Natural killer cell (primary cell): ENCODE measurements around the gene ROBO1. TPM values are rescaled to one million over a fixed set of nuclear protein-coding genes. Genes with fewer than 3 reads are reported as not detected.

Experiments used
- ATAC-seq, 3 donors: fragments of 150-1000 bp in 2 of 3; fragments of 200-7000 bp in 1 of 3; cut with Tn5 transposase; 1 replicate in 1 of 3; 2 replicates in 2 of 3; pipeline ENCODE4 v1.10.0; 2021; ENCODE audit warnings: mild to moderate bottlenecking in 2 of 3, moderate library complexity in 2 of 3
- DNase-seq, 2 donors: peaks; one replicate each; pipeline versions ENCODE4 v3.0.0 to v3.0.0-alpha.2; 2013 to 2021; ENCODE audit warnings: mixed read lengths in 1 of 2
- H3K27ac ChIP-seq: one replicate; pipeline ENCODE4 v1.5.1; 2013; ENCODE audit warnings: mild to moderate bottlenecking, low read length
- H3K27me3 ChIP-seq: one replicate; pipeline ENCODE4 v1.6.1; 2013; ENCODE audit warnings: low read length; ENCODE audit not compliant: control insufficient read depth, insufficient read depth
- H3K36me3 ChIP-seq: one replicate; pipeline ENCODE4 v1.6.1; 2013; ENCODE audit warnings: low read length; ENCODE audit not compliant: control insufficient read depth, insufficient read depth
- H3K4me1 ChIP-seq: one replicate; pipeline ENCODE4 v1.6.1; 2013; ENCODE audit warnings: low read length; ENCODE audit not compliant: control insufficient read depth, insufficient read depth
- H3K4me3 ChIP-seq: one replicate; pipeline ENCODE4 v1.5.1; 2013; ENCODE audit warnings: low read length
- H3K9me3 ChIP-seq: one replicate; pipeline ENCODE4 v1.6.1; 2013; ENCODE audit warnings: low read length; ENCODE audit not compliant: control insufficient read depth, insufficient read depth
- H3K27ac Mint-ChIP-seq, 2 donors: one replicate each; pipeline ENCODE4 v1.8.0; 2022; ENCODE audit warnings: mild to moderate bottlenecking in 2 of 2, mixed read lengths in 2 of 2, moderate library complexity in 1 of 2
- H3K27me3 Mint-ChIP-seq, 2 donors: one replicate each; pipeline ENCODE4 v1.8.0; 2022; ENCODE audit warnings: low read depth in 2 of 2, mixed read lengths in 2 of 2
- H3K36me3 Mint-ChIP-seq: one replicate; pipeline ENCODE4 v1.8.0; 2022; ENCODE audit warnings: mixed read lengths
- H3K4me1 Mint-ChIP-seq, 2 donors: one replicate each; pipeline ENCODE4 v1.8.0; 2022; ENCODE audit warnings: mixed read lengths in 2 of 2
- H3K4me3 Mint-ChIP-seq: one replicate; pipeline ENCODE4 v1.8.0; 2022; ENCODE audit warnings: mild to moderate bottlenecking, moderate library complexity, mixed read lengths
- H3K9me3 Mint-ChIP-seq, 2 donors: one replicate each; pipeline ENCODE4 v1.8.0; 2022; ENCODE audit warnings: mixed read lengths in 2 of 2
- WGBS: methylation state at CpG from one replicate; pipeline ENCODE4 v1.1.7; 2013; ENCODE audit warnings: missing lambda C conversion rate; ENCODE audit not compliant: insufficient coverage; 5-methylcytosine and 5-hydroxymethylcytosine counted together
- intact Hi-C: fragments of 100-400 bp; cut with micrococcal nuclease; formaldehyde crosslinking; loops from one replicate; pipeline ENCODE4 v1.14.2; 2022
- total RNA-seq, 4 donors: library from RNA; stranded (reverse); fragments of 120-200 nt in 1 of 4; gene quantifications; one replicate each; pipeline versions ENCODE4 v1.2.3 to v1.2.4, GENCODE V29; 2013 to 2022
- TF ChIP-seq, protein P1 (sequence below): fragments of 200-600 bp; IDR thresholded peaks from one replicate; pipeline ENCODE4 v1.8.0; 2022; ENCODE audit warnings: antibody characterized with exemption

ROBO1 gene
- total RNA-seq, 3 donors from 2014 or later (not counting 1 experiment from before 2014, with no cell fraction given) = 0.07 TPM; not detected in 2

- Mint-ChIP-seq H3K9me3 (peaks cover 8 to 18% of the 10 kb centered on the region in 2 donors), H3K27ac (no peak overlapping the region), H3K36me3 (no peaks in the 10 kb centered on the region), H3K4me1 (no peaks in the 10 kb centered on the region), H3K27me3 (no peaks in the 10 kb centered on the region), H3K4me3 (no peak overlapping the region)
- H3K4me1 ChIP-seq = no peaks in the 10 kb centered on the region
- H3K9me3 ChIP-seq = no peaks in the 10 kb centered on the region
- TF ChIP-seq, protein P1, sequence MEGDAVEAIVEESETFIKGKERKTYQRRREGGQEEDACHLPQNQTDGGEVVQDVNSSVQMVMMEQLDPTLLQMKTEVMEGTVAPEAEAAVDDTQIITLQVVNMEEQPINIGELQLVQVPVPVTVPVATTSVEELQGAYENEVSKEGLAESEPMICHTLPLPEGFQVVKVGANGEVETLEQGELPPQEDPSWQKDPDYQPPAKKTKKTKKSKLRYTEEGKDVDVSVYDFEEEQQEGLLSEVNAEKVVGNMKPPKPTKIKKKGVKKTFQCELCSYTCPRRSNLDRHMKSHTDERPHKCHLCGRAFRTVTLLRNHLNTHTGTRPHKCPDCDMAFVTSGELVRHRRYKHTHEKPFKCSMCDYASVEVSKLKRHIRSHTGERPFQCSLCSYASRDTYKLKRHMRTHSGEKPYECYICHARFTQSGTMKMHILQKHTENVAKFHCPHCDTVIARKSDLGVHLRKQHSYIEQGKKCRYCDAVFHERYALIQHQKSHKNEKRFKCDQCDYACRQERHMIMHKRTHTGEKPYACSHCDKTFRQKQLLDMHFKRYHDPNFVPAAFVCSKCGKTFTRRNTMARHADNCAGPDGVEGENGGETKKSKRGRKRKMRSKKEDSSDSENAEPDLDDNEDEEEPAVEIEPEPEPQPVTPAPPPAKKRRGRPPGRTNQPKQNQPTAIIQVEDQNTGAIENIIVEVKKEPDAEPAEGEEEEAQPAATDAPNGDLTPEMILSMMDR = no peak
- H3K27me3 ChIP-seq = no peaks in the 10 kb centered on the region
- H3K27ac ChIP-seq = no peak overlapping the region
- DNase-seq = no peak
- intact Hi-C loops = no loop called here
- 83% methylated on average over 1 of the region's 1 CpG for WGBS
- no peak for ATAC-seq
- H3K4me3 ChIP-seq = no peak overlapping the region
- H3K36me3 ChIP-seq = no peaks in the 10 kb centered on the region
Observed at GRCh38 chr3:78571486-78571885, 1196.3 kb downstream of the ROBO1 start.

DNA sequence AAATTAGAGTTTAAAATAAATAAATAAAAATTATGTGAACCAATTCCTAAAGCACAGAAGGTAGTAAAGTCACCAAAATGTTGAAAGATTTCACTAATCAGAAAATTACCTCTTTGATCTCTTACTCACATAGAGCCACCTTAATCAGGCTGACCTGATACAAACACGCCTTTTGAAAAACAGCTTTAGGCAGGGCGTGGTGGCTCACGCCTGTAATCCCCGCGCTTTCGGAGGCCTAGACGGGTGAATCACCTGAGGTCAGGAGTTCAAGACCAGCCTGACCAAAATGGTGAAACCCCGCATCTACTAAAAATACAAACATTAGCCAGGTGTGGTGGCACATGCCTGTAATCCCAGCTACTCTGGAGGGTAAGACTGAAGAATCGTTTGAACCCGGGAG lies 1197.3 kb downstream of the ROBO1 start:
- Mint-ChIP-seq H3K9me3 (peaks cover 9 to 24% of the 10 kb centered on the region in 2 donors), H3K4me1 (no peaks in the 10 kb centered on the region), H3K4me3 (no peak overlapping the region), H3K36me3 (no peaks in the 10 kb centered on the region), H3K27me3 (no peaks in the 10 kb centered on the region), H3K27ac (no peak overlapping the region)
- no peaks in the 10 kb centered on the region for H3K9me3 ChIP-seq
- no peaks in the 10 kb centered on the region for H3K27me3 ChIP-seq
- ATAC-seq = no peak
- no peaks in the 10 kb centered on the region for H3K36me3 ChIP-seq
- WGBS = 95% methylated on average over 10 of the region's 10 CpGs
- H3K4me1 ChIP-seq = no peaks in the 10 kb centered on the region
- intact Hi-C loops = no loop called here
- no peak for DNase-seq
- H3K4me3 ChIP-seq = no peak overlapping the region
- TF ChIP-seq, protein P1 = no peak
- H3K27ac ChIP-seq = no peak overlapping the region

DNA sequence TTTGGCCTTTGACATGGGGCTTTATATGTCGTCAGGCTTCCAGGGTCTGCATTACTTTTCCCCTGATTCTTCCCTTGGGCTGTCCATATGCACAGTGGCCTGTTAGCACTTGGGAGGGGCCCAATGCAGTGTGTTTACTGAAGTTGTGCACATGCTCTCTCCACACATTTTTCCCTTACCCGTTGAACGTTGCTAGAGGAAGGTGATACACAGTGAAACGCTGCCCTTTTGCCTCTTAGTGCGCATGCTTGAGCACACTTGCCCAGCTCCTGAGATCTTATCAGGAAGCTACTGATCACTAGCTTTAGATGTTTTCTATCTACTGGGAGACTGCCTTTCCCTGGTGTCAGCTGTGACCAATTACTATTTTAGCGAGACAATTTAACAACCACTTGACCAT lies 1198.0 kb downstream of the ROBO1 start:
- H3K27me3 Mint-ChIP-seq = no peaks in the 10 kb centered on the region
- intact Hi-C loops = no loop called here
- H3K27ac Mint-ChIP-seq = no peak overlapping the region
- H3K36me3 ChIP-seq = no peaks in the 10 kb centered on the region
- peaks cover 11 to 27% of the 10 kb centered on the region in 2 donors for H3K9me3 Mint-ChIP-seq
- no peaks in the 10 kb centered on the region for H3K4me1 Mint-ChIP-seq
- DNase-seq = no peak
- H3K36me3 Mint-ChIP-seq = no peaks in the 10 kb centered on the region
- 80% methylated on average over 5 of the region's 6 CpGs for WGBS
- H3K27me3 ChIP-seq = no peaks in the 10 kb centered on the region
- H3K4me3 ChIP-seq = no peak overlapping the region
- H3K27ac ChIP-seq = no peak overlapping the region
- H3K4me3 Mint-ChIP-seq = no peak overlapping the region
- TF ChIP-seq, protein P1 = no peak
- no peaks in the 10 kb centered on the region for H3K9me3 ChIP-seq
- H3K4me1 ChIP-seq = no peaks in the 10 kb centered on the region
- no peak for ATAC-seq

- peaks cover 14 to 31% of the 10 kb centered on the region in 2 donors for H3K9me3 Mint-ChIP-seq
- Histone ChIP-seq H3K27me3 (no peaks in the 10 kb centered on the region), H3K4me3 (no peak overlapping the region), H3K4me1 (no peaks in the 10 kb centered on the region), H3K36me3 (no peaks in the 10 kb centered on the region), H3K27ac (no peak overlapping the region), H3K9me3 (no peaks in the 10 kb centered on the region)
- no peaks in the 10 kb centered on the region for H3K36me3 Mint-ChIP-seq
- WGBS = 67% methylated on average over 1 of the region's 1 CpG
- no peaks in the 10 kb centered on the region for H3K4me1 Mint-ChIP-seq
- no peak overlapping the region for H3K4me3 Mint-ChIP-seq
- no peaks in the 10 kb centered on the region for H3K27me3 Mint-ChIP-seq
- ATAC-seq (no peak), DNase-seq (no peak)
- TF ChIP-seq, protein P1 = no peak
- intact Hi-C loops = no loop called here
- no peak overlapping the region for H3K27ac Mint-ChIP-seq
Observed at GRCh38 chr3:78565712-78566111, 1202.1 kb downstream of the ROBO1 start.
